Measurements from ENCODE around the gene GPR132.
"Not testable (repeated sequence)": the region's sequence is repeated elsewhere in the genome, so short reads cannot be mapped to it uniquely, and the experiment has no call there.

The GPR132 gene

DNA sequence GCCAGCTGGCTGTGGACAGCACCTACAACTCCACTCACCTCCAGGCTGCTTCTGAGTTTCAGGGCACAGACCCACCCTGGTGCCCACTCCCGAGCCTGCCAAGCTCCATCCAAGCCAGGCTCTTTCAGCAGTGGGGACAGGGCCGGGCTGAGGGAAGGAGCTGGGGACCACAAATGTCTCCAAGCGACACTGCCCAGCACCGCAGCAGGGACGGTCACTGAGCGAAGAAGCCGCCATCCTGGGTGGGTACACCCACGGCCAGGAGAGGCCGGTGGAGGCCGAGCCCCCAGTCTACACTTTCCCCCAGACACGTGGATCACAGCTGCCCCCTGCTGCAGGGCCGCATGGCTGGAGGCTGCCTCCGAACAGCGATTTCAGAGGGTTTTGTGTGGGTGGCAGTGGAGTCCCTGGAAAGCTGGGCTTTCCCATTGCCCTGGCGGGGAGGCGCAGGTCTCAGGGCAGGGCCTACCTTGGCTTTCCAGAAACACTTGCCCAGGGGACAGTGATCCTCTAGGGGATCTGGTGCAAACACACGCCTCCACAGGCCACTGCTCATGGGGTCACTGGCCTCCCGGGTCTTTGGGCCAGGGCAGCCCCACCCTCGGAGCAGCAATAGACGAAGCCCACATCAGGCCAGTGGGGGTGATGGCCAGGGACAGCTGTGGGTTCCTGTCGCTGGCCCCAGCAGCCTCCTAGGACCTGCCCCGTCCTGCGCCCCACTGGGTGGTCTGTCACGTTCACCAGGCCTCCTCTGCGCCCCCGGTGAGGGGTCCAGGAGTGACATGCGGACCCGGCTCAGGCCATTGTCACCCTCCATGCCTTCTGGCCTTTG, 1.2 kb upstream of the GPR132 start:
- TF ChIP-seq, protein P1, sequence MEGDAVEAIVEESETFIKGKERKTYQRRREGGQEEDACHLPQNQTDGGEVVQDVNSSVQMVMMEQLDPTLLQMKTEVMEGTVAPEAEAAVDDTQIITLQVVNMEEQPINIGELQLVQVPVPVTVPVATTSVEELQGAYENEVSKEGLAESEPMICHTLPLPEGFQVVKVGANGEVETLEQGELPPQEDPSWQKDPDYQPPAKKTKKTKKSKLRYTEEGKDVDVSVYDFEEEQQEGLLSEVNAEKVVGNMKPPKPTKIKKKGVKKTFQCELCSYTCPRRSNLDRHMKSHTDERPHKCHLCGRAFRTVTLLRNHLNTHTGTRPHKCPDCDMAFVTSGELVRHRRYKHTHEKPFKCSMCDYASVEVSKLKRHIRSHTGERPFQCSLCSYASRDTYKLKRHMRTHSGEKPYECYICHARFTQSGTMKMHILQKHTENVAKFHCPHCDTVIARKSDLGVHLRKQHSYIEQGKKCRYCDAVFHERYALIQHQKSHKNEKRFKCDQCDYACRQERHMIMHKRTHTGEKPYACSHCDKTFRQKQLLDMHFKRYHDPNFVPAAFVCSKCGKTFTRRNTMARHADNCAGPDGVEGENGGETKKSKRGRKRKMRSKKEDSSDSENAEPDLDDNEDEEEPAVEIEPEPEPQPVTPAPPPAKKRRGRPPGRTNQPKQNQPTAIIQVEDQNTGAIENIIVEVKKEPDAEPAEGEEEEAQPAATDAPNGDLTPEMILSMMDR (conservative IDR thresholded peaks at IDR 0.05; ENCODE audit: control insufficient read depth, insufficient read depth, low read depth, low read length): no peak
- no peak for DNase-seq (ENCODE audit: low read depth)
- no peak overlapping the region for H3K4me3 ChIP-seq (ENCODE audit: control insufficient read depth, low read depth, low read length)

GRCh38 chr14:105064721-105065143, 498 bp downstream of the GPR132 start:
- TF ChIP-seq, protein P1 (conservative IDR thresholded peaks at IDR 0.05; ENCODE audit: control insufficient read depth, insufficient read depth, low read depth, low read length): no peak
- peak; percentile 56 for DNase-seq (ENCODE audit: low read depth)
- H3K4me3 ChIP-seq (ENCODE audit: control insufficient read depth, low read depth, low read length): no peak overlapping the region

- TF ChIP-seq, protein P1 (conservative IDR thresholded peaks at IDR 0.05; ENCODE audit: control insufficient read depth, insufficient read depth, low read depth, low read length): no peak
- no peak overlapping the region for H3K4me3 ChIP-seq (ENCODE audit: control insufficient read depth, low read depth, low read length)
- DNase-seq (ENCODE audit: low read depth): no peak
Observed at GRCh38 chr14:105064001-105064400, 1.2 kb downstream of the GPR132 start.

GRCh38 chr14:105063506-105063905, 1.7 kb downstream of the GPR132 start:
- DNase-seq (ENCODE audit: low read depth); H3K4me3 ChIP-seq (ENCODE audit: control insufficient read depth, low read depth, low read length): not testable (repeated sequence)

DNA sequence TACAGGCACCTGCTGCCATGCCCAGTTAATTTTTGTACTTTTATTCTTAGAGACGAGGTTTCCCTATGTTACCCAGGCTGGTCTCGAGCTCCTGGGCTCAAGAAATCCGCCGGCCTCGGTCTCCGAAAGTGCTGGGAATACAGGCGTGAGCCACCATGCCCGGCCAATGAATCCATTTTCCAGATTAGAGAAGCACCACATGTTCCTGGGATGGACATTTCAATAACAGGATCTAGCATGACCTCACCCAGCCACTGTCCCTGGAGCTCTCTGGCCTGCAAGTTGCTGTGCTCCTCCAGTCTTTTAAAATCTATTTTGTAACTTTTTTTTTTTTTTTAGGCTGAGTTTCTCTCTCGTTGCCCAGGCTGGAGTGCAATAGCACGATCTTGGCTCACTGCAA, 2.2 kb downstream of the GPR132 start:
- TF ChIP-seq, protein P1 (conservative IDR thresholded peaks at IDR 0.05; ENCODE audit: control insufficient read depth, insufficient read depth, low read depth, low read length): no peak
- DNase-seq (ENCODE audit: low read depth): no peak
- no peak overlapping the region for H3K4me3 ChIP-seq (ENCODE audit: control insufficient read depth, low read depth, low read length)

- no peak for DNase-seq (ENCODE audit: low read depth)
- no peak overlapping the region for H3K4me3 ChIP-seq (ENCODE audit: control insufficient read depth, low read depth, low read length)
- TF ChIP-seq, protein P1 (conservative IDR thresholded peaks at IDR 0.05; ENCODE audit: control insufficient read depth, insufficient read depth, low read depth, low read length): no peak
Observed at GRCh38 chr14:105062048-105062433, 3.2 kb downstream of the GPR132 start.

DNA sequence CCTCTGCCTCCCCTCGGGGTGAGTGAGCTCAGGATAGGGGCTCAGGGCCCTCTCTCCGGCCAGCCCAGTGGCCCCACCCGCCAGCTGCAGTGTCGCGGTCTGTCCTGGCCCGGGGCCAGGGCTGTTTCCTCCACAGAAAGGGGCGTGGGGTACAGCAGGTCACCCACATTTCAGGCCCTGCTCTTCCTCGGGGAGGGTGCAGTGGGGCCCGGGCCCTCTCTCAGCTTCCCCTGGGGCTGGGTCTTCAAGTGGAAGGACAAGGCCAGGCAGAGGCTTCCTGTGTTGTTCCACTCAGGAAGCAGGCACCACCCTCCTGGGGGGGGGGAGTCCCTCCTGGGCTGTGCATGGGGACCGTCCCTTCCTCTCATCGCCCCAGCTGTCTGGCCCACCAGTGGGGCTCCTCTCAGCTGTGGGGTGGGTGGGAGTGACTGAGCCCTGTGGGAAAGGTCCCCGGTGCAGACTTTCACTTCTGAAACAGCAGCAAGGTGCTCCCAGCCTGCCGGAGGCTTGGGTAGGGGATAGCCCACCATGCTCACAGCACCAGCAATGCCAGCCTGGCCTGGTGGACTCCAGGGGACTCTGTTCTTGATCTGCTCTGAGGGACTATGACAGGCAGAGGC, 3.7 kb downstream of the GPR132 start:
- DNase-seq (ENCODE audit: low read depth): no peak
- TF ChIP-seq, protein P1 (conservative IDR thresholded peaks at IDR 0.05; ENCODE audit: control insufficient read depth, insufficient read depth, low read depth, low read length): no peak
- H3K4me3 ChIP-seq (ENCODE audit: control insufficient read depth, low read depth, low read length): no peak overlapping the region

Data from fibroblast of mammary gland (primary cell).